GM18870 (cell line): Measurements from ENCODE around the gene FNDC3B.

Experiments used
- ATAC-seq: cut with Tn5 transposase; IDR thresholded peaks from one replicate; pipeline ENCODE4 v1.9.1; 2021; ENCODE audit warnings: moderate library complexity; ENCODE audit not compliant: unreplicated experiment

Gene FNDC3B

DNA sequence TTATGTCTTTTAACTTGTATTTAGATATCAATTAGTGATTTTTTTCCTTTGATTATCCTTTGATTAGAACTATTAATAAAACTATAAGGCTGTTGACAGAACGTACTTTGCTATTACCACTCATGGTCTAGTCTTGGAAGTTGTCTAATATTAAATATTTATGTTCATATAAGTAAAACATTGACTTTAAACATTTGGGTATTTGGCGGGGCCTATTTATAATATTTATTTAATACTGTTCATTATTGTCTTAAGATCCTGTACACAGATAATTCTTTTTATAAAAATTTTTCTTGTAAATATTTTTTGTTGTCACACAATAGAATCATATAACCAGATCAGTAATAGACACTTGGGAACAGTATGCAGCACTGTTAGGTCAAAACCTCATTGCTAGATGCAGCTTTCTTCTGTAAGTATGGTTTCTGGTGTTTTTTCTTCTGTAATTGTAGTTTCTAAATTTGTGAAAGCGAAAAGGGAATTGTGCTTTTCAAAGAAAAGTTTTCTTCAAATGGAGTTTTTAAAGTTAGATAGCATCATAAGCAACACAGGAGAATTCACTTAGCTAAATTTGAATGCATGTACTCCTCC is 93.4 kb downstream of the FNDC3B start:
- ATAC-seq: no peak

DNA sequence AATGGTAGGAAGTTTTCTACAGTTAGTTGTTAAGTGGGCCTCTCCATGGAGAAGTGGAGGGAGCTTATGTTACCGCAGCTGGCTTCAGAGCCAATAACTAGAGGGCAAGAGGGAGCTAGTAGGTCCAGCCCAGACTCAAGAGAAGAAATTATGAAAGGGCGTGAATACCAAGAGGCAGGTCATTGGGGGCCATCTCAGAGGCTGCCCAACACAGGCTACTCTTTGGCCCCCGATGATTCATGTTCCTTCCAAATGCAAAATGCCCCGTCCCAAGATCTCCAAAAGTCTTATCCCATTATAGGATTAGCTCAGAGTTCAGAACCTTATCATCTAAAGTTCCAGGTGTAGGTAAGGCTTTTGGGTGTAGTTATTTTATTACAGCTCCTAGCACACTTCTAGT is 94.5 kb downstream of the FNDC3B start:
- no peak for ATAC-seq

DNA sequence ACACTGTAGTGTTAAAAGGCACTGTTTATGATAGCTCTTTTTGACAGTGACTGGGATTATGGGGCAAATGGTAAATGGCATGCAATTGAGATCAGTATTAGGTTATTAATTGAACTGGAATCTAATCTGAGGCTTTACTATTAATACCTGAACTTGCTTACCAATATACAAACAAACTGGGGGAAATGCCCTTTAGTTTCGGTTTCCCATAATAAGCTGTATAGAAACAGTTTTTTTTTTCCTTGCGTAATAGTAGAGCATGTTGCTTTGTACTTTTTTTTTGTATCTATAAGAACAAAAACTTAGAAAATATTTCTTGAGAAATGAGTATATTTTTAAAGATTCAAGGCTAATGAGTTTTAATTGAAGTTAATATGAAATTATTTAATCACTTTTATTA is 95.0 kb downstream of the FNDC3B start:
- peak; percentile 41 for ATAC-seq

DNA sequence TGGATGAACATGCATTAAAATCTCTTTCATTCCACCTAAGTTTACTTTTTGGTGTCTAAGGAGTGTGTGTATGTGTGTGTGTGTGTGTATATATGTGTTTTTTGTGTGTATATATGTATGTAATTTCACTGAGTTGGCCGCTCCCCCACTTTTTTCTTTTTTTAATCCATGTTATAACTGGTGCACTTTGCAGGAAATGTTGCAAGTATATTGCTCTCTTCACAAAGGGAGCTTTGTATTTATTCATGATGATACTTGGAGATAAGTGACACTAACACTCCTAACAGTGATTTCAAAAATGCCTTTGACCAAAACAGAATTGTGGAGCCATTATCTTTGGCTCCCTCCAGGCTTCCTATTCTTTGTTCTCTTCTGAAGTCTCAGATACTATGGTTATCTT is 95.8 kb downstream of the FNDC3B start:
- ATAC-seq: no peak

DNA sequence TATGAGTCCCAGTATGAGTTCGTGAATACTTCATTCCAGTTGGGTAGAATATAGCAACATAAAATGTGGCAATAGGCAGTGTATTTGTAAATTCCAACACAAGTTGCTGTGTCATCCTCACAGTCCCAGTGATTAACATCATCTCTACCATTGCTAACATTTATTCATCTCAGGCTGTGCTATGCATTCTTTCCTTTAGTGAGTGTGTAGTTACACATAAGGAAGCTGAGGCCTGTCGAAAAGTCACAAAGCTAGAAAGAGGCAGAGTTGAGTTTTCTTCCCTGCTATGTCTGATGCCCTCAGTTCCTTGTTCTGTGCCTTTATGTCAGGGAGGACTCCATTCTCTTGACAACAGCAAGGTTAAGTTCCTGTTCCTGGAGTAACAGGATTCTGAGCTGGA is 96.4 kb downstream of the FNDC3B start:
- no peak for ATAC-seq

DNA sequence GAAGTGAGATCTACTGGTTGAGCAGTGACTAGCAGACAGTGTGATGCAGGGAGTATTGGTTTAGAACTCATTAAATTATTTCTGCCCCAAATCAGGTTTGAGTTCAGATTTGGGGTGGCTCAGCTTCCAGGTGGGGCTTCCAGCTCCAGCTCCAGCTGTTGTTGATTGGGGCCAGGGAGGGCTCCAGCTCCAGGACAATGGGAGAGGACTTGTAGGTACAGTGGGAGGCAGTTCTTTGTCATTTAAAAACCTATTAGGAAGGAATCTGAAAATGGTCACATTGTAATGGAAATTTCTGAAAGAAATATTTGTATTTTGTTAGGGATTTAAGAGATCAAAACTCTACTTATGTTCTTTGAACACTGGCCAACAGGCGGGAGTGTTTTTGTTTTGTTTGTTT is 97.0 kb downstream of the FNDC3B start:
- ATAC-seq: no peak

DNA sequence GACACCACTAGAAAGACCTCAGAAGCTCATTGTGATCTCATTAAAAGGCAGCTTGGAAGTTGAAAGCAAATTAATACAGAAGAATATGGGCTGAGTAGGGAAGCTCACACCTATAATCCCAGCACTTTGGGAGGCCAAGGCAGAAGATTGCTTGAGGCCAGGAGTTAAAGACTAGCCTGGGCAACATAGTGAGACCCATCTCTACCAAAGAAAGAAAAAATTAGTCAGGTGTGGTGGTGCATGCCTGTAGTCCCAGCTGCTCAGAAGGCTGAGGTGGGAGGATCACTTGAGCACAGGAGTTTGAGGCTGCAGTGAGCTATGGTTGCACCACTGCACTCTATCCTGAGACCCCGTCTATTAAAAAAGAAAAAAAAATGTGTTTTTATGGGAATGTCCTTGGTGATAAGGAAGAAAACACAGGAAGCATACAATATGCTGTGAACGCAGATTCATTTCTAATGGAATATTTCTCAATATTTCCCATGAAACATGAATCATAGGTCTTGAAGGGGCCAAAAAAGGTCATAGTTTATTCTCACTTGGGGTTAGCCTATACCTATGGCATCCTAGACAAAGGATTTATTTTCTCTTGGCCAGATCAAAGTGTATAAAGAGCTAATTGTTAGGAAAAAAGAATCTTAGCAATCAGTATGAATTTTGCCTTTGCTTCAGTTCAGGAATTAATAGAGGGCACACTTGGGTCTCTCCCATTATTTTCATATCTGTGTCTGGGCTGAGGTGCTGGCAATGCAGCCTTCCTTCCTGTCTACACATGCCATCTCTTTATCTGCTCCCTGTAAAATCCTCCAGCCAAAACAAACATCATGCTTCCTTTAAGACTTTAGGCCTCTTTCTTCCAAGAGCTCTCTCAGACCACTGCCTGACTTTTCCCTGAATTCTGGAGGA is 98.2 kb downstream of the FNDC3B start:
- ATAC-seq: no peak

DNA sequence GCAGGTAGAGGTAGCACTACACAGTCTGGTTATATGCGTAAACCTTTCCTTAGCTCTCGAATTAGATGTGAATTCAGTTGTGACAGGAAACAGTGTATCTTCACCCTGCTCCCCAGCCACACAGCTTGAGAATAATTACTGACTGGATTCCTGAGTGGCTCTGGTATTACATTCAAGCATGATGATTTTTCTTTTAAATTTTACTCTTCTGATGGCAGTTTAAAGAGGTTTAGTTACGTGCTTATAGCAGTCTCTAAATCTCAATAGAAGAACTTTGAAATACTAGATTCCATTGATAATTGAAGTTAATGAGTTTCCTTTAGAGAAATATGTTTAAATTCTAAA is 98.8 kb downstream of the FNDC3B start:
- no peak for ATAC-seq

DNA sequence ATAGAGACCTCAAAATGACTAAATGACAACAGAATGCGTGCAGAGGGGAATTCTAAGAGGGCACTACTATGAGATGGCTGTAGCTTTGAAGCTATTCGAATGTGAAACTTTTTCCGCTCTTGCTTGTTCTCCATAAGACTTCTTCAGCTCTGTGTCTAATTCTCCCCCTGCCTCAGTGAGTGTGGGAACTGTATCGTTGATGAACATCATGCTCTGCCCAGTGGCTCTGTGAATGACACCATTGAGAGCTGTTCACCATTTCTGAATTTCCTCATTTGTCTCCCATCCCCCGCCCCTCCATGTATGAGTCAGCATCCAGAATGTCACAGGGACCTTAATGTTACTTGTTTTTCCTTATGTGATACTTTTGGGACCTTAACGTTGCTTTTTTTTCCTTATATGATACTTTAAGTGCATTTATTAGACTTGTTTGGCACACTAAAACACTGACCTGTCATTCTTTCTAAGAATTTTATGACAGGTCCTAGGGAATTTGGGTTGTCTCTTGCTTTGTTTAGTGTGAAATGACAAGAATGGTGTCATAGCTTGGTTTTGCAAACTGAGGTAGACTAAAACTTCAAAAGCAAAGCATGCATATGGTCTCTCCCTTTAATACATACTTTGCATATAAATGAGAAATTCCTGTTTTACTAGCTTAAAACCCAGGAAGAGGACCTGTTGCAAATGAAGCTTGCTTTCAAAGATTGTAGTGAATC is 99.6 kb downstream of the FNDC3B start:
- peak; percentile 35 for ATAC-seq

DNA sequence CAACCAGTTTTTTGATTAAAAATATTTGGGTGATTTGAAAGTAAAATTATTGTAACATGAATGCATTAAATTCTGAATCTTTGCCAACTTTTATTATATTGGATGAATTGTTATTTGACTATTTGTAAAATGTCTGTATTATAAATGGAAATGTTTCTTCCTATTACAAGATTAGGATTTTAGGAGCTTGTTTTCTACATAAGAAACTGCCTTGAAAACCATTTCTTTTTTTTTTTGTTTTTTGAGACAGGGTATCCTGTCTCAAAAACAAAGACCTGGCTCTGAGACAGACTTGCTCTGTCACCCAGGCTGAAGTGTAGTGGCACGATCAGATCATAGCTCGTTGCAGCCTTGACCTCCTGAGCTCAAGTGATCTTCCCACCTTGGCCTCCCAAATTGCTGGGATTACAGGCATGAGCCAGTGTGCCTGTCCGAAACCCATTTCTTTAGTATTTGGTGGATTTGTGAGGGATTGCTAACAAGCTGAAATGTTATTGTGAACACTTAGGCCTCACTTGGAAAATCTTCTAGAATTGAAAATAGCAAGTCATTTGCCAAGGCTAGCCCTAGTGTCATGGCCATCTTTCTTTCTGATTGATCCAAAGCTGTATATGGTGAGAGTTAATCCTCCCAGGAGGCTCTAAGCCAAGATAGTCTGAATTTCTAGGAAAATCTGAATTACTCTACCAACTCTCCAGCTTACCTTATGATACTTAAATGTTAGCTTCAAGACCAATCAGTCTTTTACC is 100.3 kb downstream of the FNDC3B start:
- no peak for ATAC-seq

DNA sequence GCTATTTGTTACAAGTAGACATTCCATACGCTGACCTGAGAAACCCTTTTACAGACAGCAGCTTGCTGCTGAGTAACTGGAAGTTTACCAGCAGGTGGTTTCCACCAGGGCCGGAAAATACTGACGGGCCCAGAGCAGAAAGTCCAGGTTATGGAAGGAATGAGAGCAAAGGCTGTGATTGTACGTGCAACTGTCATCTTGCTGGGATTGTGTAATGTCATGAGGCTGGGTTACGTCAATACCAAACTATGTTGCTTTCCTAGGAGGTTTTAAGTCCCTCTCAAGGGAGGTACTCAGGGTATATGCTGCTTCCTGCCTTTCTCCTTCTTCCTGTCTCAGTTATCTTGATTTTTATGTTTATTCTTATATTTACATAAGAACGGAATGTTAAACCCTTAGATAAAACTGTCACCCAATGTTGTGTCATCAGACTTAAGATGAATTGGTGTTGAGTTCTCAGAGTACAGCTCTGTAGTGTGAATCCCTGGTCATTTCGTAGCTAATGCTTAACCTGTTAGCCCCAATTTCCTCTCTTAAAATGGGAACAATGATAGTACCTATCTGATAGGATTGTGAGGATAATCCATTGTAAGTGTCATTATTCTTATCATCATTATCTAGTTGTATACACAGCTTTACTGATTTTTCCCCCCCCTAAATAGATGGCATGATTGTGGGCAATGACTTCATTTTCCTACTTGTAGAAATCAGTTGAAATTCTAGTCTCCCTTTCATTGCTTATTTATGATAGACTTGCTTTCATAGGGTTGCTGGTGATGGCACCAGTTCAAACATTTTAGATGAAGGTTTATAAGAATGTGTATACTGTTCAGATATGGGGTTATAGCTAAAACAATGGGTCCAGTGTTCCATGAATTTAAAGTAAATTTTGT is 101.4 kb downstream of the FNDC3B start:
- ATAC-seq: no peak

DNA sequence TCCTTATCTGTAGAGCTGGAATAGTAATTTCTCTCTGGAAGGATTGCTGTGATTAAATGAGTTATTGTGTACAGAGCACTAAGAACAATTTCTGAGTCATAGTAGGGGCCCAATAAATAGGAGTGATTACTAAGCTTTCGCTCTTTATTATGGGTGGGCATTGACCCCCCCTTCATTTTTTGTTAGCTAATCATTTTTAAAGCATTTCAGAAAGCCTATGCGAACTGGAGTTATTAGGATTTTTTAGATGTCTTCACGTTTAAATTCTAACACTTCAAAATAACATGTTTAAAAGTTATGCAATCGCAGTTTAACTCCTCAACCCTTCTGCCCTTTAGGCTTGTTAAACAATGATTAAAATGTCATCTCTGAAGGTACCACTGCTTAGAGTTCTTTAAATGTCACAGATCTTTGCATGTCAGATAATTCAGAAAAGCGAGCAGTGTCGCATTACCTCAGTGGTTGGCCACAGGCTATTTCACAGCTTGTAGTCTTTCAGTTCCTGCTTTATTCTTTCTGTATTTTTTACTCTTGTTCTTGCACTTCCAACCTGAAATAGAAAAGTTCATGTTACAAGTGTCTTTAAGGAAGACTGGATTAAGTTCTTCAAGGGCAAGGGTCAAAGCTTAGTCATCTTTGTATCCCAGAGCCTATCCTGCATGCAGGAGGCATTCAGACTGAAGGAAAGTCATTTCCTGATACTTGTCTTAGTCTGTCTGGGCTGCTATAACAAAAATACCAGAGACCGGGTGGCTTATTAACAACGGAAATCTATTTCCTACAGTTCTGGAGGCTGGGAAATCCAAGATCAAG is 102.9 kb downstream of the FNDC3B start:
- ATAC-seq: peak; percentile 68

DNA sequence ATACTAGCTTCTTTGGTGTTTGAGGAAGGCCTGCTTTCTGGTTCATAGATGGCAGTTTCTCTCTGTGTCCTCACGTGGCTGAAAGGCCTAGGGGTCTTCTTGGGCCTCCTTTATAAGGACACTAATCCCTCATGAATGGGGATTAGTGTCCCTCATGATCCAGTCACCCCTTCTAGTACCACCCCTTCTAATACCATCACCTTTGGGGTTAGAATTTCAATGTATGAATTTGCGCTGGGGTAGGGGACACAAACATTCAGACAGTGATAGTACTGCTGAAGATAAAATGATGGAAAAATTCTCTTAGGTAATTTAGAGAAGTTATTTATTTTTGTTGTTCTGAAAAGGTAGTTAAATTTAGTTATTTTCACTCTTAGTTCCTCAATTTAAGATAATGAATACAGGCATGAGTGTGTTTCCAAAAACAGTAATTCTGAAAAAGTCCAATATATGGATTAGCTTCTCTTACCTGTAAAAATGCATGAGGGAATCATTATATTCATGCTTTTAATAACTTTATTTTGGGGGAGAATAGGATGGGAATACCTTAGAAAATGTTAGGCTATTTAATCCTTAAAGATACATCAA is 103.6 kb downstream of the FNDC3B start:
- ATAC-seq: no peak

DNA sequence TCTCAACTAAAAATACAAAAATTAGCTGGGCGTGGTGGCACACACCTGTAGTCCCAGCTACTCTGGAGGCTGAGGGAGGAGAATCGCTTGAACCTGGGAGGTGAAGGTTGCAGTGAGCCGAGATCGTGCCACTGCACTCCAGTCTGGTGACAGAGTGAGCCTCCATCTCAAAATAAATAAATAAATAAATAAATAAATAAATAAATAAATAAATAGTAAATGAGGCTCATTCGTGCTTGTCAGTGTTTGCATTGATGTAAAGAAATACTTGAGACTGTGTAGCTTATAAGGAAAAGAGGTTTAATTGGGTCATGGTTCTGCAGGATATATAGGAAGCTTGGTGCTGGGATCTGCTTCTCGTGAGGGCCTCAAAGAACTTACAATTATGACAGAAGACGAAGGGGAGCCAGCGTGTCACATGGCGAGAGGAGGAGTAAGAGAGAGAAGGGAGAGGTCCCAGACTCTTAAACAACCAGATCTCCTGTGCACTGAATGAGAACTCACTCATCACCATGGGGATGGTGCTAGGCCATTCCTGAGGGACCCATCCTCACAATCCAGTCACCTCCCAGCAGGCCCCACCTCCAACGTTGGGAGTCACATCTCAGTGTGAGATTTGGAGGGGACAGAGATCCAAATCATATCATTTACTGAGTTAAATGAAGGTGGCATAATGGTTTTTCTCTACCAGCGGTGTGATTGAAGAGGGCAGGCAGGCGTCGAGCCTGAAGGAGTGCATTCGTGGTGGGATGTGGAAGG is 104.5 kb downstream of the FNDC3B start:
- ATAC-seq: no peak

DNA sequence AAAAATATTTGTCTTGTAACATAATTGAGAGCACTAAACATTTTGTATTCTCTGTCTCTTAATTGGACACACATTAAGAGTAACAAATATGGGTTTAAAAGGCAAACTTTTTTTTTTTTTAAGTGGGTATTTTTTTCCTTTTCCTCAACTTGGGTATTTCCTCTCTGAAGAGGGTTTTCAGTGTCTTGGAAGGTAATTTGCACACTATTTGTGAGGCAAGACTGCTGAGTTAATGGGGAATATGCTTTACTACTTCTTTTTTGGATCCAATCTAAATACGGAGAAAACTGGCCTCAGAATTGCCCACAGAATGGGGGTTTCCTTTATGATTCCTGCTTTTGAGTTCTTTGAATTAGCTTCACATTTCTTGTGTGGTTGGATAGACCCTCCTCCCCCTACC is 105.2 kb downstream of the FNDC3B start:
- ATAC-seq: no peak

DNA sequence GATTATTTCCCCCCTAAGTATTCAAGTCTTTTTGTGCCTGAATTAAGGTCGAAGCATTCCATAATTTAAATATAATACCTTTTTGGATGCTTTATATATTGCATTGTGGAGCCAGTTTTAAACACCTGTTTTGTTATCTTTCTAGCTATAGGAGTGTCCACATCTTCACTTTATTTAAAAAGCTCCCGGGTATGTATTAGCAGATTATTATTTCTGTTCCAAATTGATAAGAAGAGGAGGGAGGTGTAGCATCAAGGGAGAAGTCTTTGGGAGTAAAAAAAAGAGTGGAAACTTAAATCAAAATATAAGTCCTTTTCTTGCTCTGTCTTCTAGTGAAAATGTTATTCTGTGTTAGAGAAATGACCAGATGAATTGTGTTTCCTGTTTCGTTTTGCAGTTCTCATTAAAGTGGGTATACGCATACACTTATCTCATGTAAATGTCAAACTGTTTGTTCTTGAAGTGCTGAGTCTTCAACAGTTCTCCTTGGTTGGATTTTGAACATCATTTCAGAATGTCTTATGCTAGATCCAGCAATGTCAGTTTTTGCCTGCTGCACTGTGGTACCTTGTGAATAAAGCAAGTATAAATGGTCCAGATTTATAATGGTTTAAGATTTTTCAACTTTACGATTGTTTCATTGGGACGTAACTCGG is 105.8 kb downstream of the FNDC3B start:
- ATAC-seq: no peak

DNA sequence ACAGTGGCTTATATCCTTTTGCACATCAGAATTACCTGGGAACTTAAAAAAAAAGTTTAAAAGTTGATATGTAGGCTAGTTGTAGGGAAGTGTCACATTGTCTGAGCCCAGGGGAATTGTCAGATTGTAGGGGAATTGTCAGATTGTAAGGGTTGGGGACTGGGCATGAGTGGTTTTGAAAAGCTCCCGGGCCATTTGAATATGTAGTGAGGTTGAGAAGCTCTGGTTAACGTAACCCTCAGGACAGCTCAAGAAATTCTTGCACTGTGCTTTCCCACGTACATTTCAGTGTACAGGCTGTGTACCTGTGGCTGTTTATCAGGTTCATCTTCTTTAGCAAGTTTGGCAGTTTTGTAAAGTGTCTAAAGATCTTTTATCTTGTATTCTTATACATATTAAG is 107.0 kb downstream of the FNDC3B start:
- ATAC-seq: no peak
